H9 (cell line): ENCODE results near the gene PPARGC1A. TPM values are rescaled to one million over a fixed set of nuclear protein-coding genes. Genes with fewer than 3 reads are reported as not detected.

ENCODE experiments used
- DNase-seq: peaks from one replicate; pipeline ENCODE4 v3.0.0-alpha.2; 2017
- H2AFZ ChIP-seq: one replicate; pipeline ENCODE4 v1.6.1; 2013; ENCODE audit warnings: mild to moderate bottlenecking, low read length, control low read depth, moderate library complexity
- H2AK5ac ChIP-seq: 2 replicates; pipeline ENCODE4 v1.6.1; 2013; ENCODE audit warnings: low read length, control low read depth, mixed read lengths; ENCODE audit not compliant: insufficient read length
- H2BK120ac ChIP-seq: one replicate; pipeline ENCODE4 v1.6.1; 2013; ENCODE audit warnings: low read depth, mild to moderate bottlenecking, low read length, control low read depth, inconsistent platforms; ENCODE audit not compliant: poor library complexity, severe bottlenecking
- H2BK12ac ChIP-seq: 2 replicates; pipeline ENCODE4 v1.6.1; 2013; ENCODE audit warnings: low read length, control low read depth, mixed read lengths, low read depth; ENCODE audit not compliant: insufficient read length
- H2BK15ac ChIP-seq: 2 replicates; pipeline ENCODE4 v1.6.1; 2013; ENCODE audit warnings: low read depth, low read length, control low read depth
- H2BK20ac ChIP-seq: one replicate; pipeline ENCODE4 v1.6.1; 2013; ENCODE audit warnings: low read depth, mild to moderate bottlenecking, low read length, control low read depth, inconsistent platforms; ENCODE audit not compliant: poor library complexity, severe bottlenecking
- H2BK5ac ChIP-seq: 2 replicates; pipeline ENCODE4 v1.6.1; 2013; ENCODE audit warnings: low read length, control low read depth, mixed read lengths; ENCODE audit not compliant: insufficient read length
- H3K14ac ChIP-seq: 2 replicates; pipeline ENCODE4 v1.6.1; 2013; ENCODE audit warnings: low read length, control low read depth; ENCODE audit not compliant: insufficient read depth
- H3K18ac ChIP-seq: 2 replicates; pipeline ENCODE4 v1.6.1; 2013; ENCODE audit warnings: low read depth, mild to moderate bottlenecking, mixed read lengths, low read length, control low read depth; ENCODE audit not compliant: insufficient read length
- H3K23ac ChIP-seq: 2 replicates; pipeline ENCODE4 v1.6.1; 2013; ENCODE audit warnings: low read length, control low read depth, mixed read lengths, low read depth; ENCODE audit not compliant: insufficient read length
- H3K23me2 ChIP-seq: 2 replicates; pipeline ENCODE4 v1.6.1; 2013; ENCODE audit warnings: low read depth, mild to moderate bottlenecking, mixed read lengths, low read length, control low read depth; ENCODE audit not compliant: insufficient read length, poor library complexity, severe bottlenecking
- H3K27ac ChIP-seq: 2 replicates; pipeline ENCODE4 v1.5.1; 2013; ENCODE audit warnings: low read length, control low read depth, mixed read lengths, low read depth; ENCODE audit not compliant: insufficient read length
- H3K27me3 ChIP-seq: 2 replicates; pipeline ENCODE4 v1.6.1; 2013; ENCODE audit warnings: low read length, control low read depth, inconsistent platforms; ENCODE audit not compliant: insufficient read depth
- H3K4ac ChIP-seq: 2 replicates; pipeline ENCODE4 v1.6.1; 2013; ENCODE audit warnings: low read depth, mild to moderate bottlenecking, control low read depth, inconsistent platforms, low read length, moderate library complexity
- H3K4me1 ChIP-seq: 2 replicates; pipeline ENCODE4 v1.6.1; 2013; ENCODE audit warnings: low read length, control low read depth, inconsistent platforms; ENCODE audit not compliant: insufficient read depth
- H3K4me2 ChIP-seq: 2 replicates; pipeline ENCODE4 v1.6.1; 2013; ENCODE audit warnings: low read length, control low read depth, mixed read lengths; ENCODE audit not compliant: insufficient read length, insufficient read depth
- H3K56ac ChIP-seq: 2 replicates; pipeline ENCODE4 v1.6.1; 2013; ENCODE audit warnings: low read depth, mild to moderate bottlenecking, mixed read lengths, low read length, control low read depth; ENCODE audit not compliant: insufficient read length
- H3K79me1 ChIP-seq: 2 replicates; pipeline ENCODE4 v1.6.1; 2013; ENCODE audit warnings: low read depth, mild to moderate bottlenecking, moderate library complexity, low read length, control low read depth, inconsistent platforms; ENCODE audit not compliant: insufficient read depth, poor library complexity, severe bottlenecking
- H3K79me2 ChIP-seq: 2 replicates; pipeline ENCODE4 v1.6.1; 2013; ENCODE audit warnings: low read length, control low read depth, inconsistent platforms; ENCODE audit not compliant: insufficient read depth
- H3K9ac ChIP-seq: 2 replicates; pipeline ENCODE4 v1.6.1; 2013; ENCODE audit warnings: low read length, control low read depth, mixed read lengths; ENCODE audit not compliant: insufficient read length; ENCODE audit errors: extremely low read depth
- H3K9me3 ChIP-seq: one replicate; pipeline ENCODE4 v1.6.1; 2013; ENCODE audit warnings: low read depth, low read length, inconsistent platforms; ENCODE audit not compliant: control insufficient read depth
- H3T11ph ChIP-seq: one replicate; pipeline ENCODE4 v1.6.1; 2013; ENCODE audit warnings: mild to moderate bottlenecking, low read length, control low read depth, inconsistent platforms
- H4K20me1 ChIP-seq: one replicate; pipeline ENCODE4 v1.6.1; 2013; ENCODE audit not compliant: control insufficient read depth, insufficient read length, insufficient read depth
- H4K5ac ChIP-seq: 2 replicates; pipeline ENCODE4 v1.6.1; 2013; ENCODE audit warnings: low read depth, mild to moderate bottlenecking, mixed read lengths, low read length, control low read depth; ENCODE audit not compliant: insufficient read length
- H4K8ac ChIP-seq: replicated peaks from 2 replicates; pipeline ENCODE4 v1.6.1; 2013; ENCODE audit warnings: low read length, control low read depth, mixed read lengths, low read depth; ENCODE audit not compliant: insufficient read length
- H4K91ac ChIP-seq: 2 replicates; pipeline ENCODE4 v1.6.1; 2013; ENCODE audit warnings: low read depth, mild to moderate bottlenecking, moderate library complexity, mixed read lengths, low read length, control low read depth; ENCODE audit not compliant: insufficient read length
- H3K27ac Mint-ChIP-seq, 3 experiments: 2 replicates in 2 of 3; 3 replicates in 1 of 3; pipeline ENCODE4 v1.8.0; 2020 to 2021; ENCODE audit warnings: mixed read lengths in 3 of 3, mild to moderate bottlenecking in 1 of 3, moderate library complexity in 1 of 3
- H3K27me3 Mint-ChIP-seq: 2 replicates; pipeline ENCODE4 v1.8.0; 2021; ENCODE audit warnings: low read depth, mild to moderate bottlenecking, moderate library complexity, mixed read lengths
- H3K36me3 Mint-ChIP-seq, 3 experiments: 2 replicates in 2 of 3; 3 replicates in 1 of 3; pipeline ENCODE4 v1.8.0; 2020 to 2021; ENCODE audit warnings: low read depth in 3 of 3, mixed read lengths in 3 of 3; ENCODE audit not compliant: insufficient read depth in 1 of 3
- H3K4me1 Mint-ChIP-seq, 2 experiments: 2 replicates each; pipeline ENCODE4 v1.8.0; 2020; ENCODE audit warnings: mixed read lengths in 2 of 2
- H3K4me3 Mint-ChIP-seq, 2 experiments: 2 replicates in 1 of 2; 3 replicates in 1 of 2; pipeline ENCODE4 v1.8.0; 2020 to 2021; ENCODE audit warnings: mild to moderate bottlenecking in 2 of 2, mixed read lengths in 2 of 2, moderate library complexity in 1 of 2
- H3K9me3 Mint-ChIP-seq, 2 experiments: 2 replicates in 1 of 2; 3 replicates in 1 of 2; pipeline ENCODE4 v1.8.0; 2020; ENCODE audit warnings: mild to moderate bottlenecking in 2 of 2, mixed read lengths in 2 of 2, moderate library complexity in 1 of 2
- WGBS: extraction: QIAGEN DNeasy Blood & Tissue Kit; methylation state at CpG from one replicate; pipeline ENCODE4 v1.1.7; 2013; ENCODE audit warnings: missing lambda C conversion rate, low lambda C conversion rate, mixed read lengths; ENCODE audit not compliant: insufficient read length; ENCODE audit errors: extremely low coverage; 5-methylcytosine and 5-hydroxymethylcytosine counted together
- total RNA-seq: library from RNA; stranded (reverse); gene quantifications from 2 replicates; pipeline ENCODE4 v1.2.1, GENCODE V29; 2021
- TF ChIP-seq, protein P1 (sequence below): fragments of 200-600 bp; sonication (generic); conservative IDR thresholded peaks from 3 replicates; pipeline ENCODE4 v1.8.0; 2021; ENCODE audit warnings: antibody characterized with exemption, mild to moderate bottlenecking

Gene PPARGC1A
- total RNA-seq, 1 experiment from 2014 or later, result 1.7 TPM

DNA sequence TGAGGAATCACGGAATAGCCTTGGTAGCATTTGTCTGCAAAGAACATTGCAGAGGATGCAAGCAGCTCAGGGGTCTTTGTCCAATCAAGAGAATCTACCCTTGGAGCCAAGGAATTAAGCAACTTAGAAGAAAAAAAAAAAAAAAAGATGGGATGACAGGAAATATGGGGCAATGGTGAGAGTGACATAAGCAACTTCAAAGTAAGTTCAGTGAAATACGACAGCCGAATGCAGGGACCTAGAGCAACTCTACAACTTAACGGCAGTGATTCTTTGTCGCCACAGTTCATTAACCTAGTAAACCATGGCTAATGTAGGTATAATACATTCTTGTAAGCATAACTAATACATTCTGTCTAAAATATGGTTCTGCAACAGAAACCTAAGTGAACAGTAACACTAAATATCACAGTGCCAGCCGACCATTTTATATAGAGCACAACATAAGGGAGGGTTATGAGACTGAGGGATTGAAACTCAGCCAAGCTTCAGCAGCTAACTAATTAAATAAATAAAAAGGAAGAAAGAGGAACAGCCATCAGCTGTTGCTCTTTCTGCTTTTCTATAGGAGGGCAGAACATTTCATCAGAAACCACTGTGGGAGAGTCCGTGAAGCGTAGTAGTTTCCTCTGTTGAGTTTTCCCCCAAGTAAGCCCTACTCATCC, 74.7 kb downstream of the PPARGC1A start:
- TF ChIP-seq, protein P1, sequence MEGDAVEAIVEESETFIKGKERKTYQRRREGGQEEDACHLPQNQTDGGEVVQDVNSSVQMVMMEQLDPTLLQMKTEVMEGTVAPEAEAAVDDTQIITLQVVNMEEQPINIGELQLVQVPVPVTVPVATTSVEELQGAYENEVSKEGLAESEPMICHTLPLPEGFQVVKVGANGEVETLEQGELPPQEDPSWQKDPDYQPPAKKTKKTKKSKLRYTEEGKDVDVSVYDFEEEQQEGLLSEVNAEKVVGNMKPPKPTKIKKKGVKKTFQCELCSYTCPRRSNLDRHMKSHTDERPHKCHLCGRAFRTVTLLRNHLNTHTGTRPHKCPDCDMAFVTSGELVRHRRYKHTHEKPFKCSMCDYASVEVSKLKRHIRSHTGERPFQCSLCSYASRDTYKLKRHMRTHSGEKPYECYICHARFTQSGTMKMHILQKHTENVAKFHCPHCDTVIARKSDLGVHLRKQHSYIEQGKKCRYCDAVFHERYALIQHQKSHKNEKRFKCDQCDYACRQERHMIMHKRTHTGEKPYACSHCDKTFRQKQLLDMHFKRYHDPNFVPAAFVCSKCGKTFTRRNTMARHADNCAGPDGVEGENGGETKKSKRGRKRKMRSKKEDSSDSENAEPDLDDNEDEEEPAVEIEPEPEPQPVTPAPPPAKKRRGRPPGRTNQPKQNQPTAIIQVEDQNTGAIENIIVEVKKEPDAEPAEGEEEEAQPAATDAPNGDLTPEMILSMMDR, result no peak
- Histone ChIP-seq H3K9ac (no peak overlapping the region), H3K79me2 (no peaks in the 10 kb centered on the region), H2AFZ (no peak overlapping the region), H3K9me3 (no peaks in the 10 kb centered on the region), H4K91ac (no peak overlapping the region), H3K4me2 (no peak overlapping the region), H3K79me1 (no peaks in the 10 kb centered on the region), H3K27me3 (no peaks in the 10 kb centered on the region), H3K56ac (no peak overlapping the region), H3K27ac (no peak overlapping the region), H4K20me1 (no peaks in the 10 kb centered on the region), H4K8ac (no peak overlapping the region), H2BK20ac (no peak overlapping the region), H2BK12ac (no peak overlapping the region), H3K23ac (no peak overlapping the region), H3K4ac (no peak overlapping the region), H2BK120ac (no peak overlapping the region), H3K4me1 (no peaks in the 10 kb centered on the region), H2BK5ac (no peak overlapping the region), H3K18ac (no peak overlapping the region), H2AK5ac (no peak overlapping the region), H3K23me2 (no peaks in the 10 kb centered on the region), H2BK15ac (no peak overlapping the region), H3T11ph (no peak overlapping the region), H4K5ac (no peak overlapping the region), H3K14ac (no peak overlapping the region)
- Mint-ChIP-seq H3K4me3 (no peak overlapping the region), H3K9me3 (no peaks in the 10 kb centered on the region; a peak in 1 of 5 replicates), H3K4me1 (peaks cover 11 to 15% of the 10 kb centered on the region in 2 experiments), H3K27ac (no peak overlapping the region), H3K27me3 (no peaks in the 10 kb centered on the region), H3K36me3 (peaks cover 0 to 4% (median 0%) of the 10 kb centered on the region in 3 experiments; a peak in 2 of 7 replicates)
- no CpG with 5 or more reads among the region's 8 CpGs for WGBS
- no peak for DNase-seq
